Fibroblast of lung (primary cell): Measurements from ENCODE around the gene SMIM45.

ENCODE experiments used
- DNase-seq, 2 donors: peaks; one replicate each; pipeline versions ENCODE4 v3.0.0 to v3.0.0-alpha.2; 2010; ENCODE audit warnings: low read depth in 2 of 2
- H2AFZ ChIP-seq: 2 replicates; pipeline ENCODE4 v1.5.1; 2012; ENCODE audit warnings: low read length, control low read depth, inconsistent platforms
- H3K27ac ChIP-seq: 2 replicates; pipeline ENCODE4 v1.5.1; 2011; ENCODE audit warnings: low read length, control low read depth; ENCODE audit not compliant: insufficient read depth
- H3K27me3 ChIP-seq: 2 replicates; pipeline ENCODE4 v1.5.1; 2011; ENCODE audit warnings: mild to moderate bottlenecking, low read length; ENCODE audit not compliant: control insufficient read depth, insufficient read depth
- H3K36me3 ChIP-seq: 2 replicates; pipeline ENCODE4 v1.5.1; 2011; ENCODE audit warnings: low read length; ENCODE audit not compliant: control insufficient read depth, insufficient read depth
- H3K4me1 ChIP-seq: 2 replicates; pipeline ENCODE4 v1.5.1; 2011; ENCODE audit warnings: low read length; ENCODE audit not compliant: control insufficient read depth, insufficient read depth; ENCODE audit errors: extremely low read depth
- H3K4me2 ChIP-seq: 2 replicates; pipeline ENCODE4 v1.5.1; 2011; ENCODE audit warnings: low read length, control low read depth; ENCODE audit not compliant: insufficient read depth; ENCODE audit errors: extremely low read depth
- H3K4me3 ChIP-seq, 4 experiments: fragments of 200-600 bp in 1 of 4; sonication (generic) in 1 of 4; replicated peaks in 1 of 4; 2 replicates each; pipeline ENCODE4 v1.5.1; 2011 to 2016; ENCODE audit warnings: low read length in 4 of 4, low read depth in 3 of 4, mild to moderate bottlenecking in 3 of 4, control low read depth in 2 of 4, inconsistent platforms in 1 of 4, mixed read lengths in 1 of 4; ENCODE audit not compliant: insufficient read depth in 1 of 4; ENCODE audit errors: control extremely low read depth in 1 of 4
- H3K79me2 ChIP-seq: 2 replicates; pipeline ENCODE4 v1.5.1; 2012; ENCODE audit warnings: mild to moderate bottlenecking, low read length, inconsistent platforms; ENCODE audit not compliant: control insufficient read depth, insufficient read depth
- H3K9ac ChIP-seq: 2 replicates; pipeline ENCODE4 v1.5.1; 2011; ENCODE audit warnings: mild to moderate bottlenecking, low read length, control low read depth; ENCODE audit not compliant: insufficient read depth
- H3K9me3 ChIP-seq: 2 replicates; pipeline ENCODE4 v1.5.1; 2012; ENCODE audit warnings: low read depth, low read length; ENCODE audit not compliant: control insufficient read depth, insufficient read depth
- H4K20me1 ChIP-seq: 2 replicates; pipeline ENCODE4 v1.5.1; 2011; ENCODE audit warnings: low read length; ENCODE audit not compliant: control insufficient read depth, insufficient read depth; ENCODE audit errors: extremely low read depth
- EZH2 ChIP-seq: IDR thresholded peaks from 2 replicates; pipeline ENCODE4 v1.5.1; 2012; ENCODE audit warnings: low read length, control low read depth, mild to moderate bottlenecking; ENCODE audit errors: missing control alignments
- TF ChIP-seq, protein P1 (sequence below), 2 donors: IDR thresholded peaks in 1 of 2; conservative IDR thresholded peaks in 1 of 2; 1 replicate in 1 of 2; 2 replicates in 1 of 2; pipeline ENCODE4 v1.5.1; 2011 to 2012; ENCODE audit warnings: low read length in 2 of 2, control low read depth in 1 of 2, inconsistent platforms in 1 of 2, low read depth in 1 of 2, mild to moderate bottlenecking in 1 of 2

SMIM45 gene

DNA sequence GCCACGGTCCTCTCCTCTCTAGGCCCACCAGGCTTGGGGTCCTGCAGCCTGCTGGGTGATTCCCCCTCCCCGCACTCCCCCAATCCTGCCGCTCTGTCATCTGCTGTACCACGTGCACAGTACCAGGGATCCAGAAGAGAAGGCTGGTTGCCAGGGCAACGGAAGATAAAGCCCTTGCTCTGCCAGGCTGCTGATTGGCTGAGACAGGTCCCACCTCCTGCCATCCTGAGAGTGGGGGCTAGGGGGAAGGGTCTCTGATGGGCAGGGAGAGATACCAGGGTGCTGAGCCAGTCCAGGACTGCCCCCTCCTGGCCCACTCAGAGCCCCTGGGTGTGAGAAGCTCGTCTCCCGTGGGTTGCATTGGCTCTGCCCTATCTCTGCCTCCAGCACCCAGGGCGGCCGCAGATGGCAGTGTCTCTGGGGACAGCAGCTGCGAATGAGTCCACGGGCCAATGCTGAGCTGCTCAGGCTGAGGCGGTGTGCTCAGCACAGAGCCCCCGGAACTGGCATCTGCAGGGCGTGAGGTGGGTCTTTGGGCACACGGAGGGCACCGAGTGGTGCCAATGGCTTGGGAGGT is at the start of gene SMIM45:
SMIM45 (plus strand) TSS at position 253 of the 577 bp plus-strand sequence.
- Histone ChIP-seq H4K20me1 (no peaks in the 10 kb centered on the region), H3K9me3 (no peaks in the 10 kb centered on the region), H3K9ac (no peak within 1 kb of the TSS), H3K79me2 (no peaks in the 10 kb centered on the region), H3K27me3 (no peaks in the 10 kb centered on the region), H3K4me1 (no peaks in the 10 kb centered on the region), H3K36me3 (no peaks in the 10 kb centered on the region), H3K27ac (no peak within 1 kb of the TSS), H3K4me2 (no peak within 1 kb of the TSS), H3K4me3 (no peak within 1 kb of the TSS), H2AFZ (no peak within 1 kb of the TSS)
- no peak for TF ChIP-seq EZH2
- TF ChIP-seq, protein P1, sequence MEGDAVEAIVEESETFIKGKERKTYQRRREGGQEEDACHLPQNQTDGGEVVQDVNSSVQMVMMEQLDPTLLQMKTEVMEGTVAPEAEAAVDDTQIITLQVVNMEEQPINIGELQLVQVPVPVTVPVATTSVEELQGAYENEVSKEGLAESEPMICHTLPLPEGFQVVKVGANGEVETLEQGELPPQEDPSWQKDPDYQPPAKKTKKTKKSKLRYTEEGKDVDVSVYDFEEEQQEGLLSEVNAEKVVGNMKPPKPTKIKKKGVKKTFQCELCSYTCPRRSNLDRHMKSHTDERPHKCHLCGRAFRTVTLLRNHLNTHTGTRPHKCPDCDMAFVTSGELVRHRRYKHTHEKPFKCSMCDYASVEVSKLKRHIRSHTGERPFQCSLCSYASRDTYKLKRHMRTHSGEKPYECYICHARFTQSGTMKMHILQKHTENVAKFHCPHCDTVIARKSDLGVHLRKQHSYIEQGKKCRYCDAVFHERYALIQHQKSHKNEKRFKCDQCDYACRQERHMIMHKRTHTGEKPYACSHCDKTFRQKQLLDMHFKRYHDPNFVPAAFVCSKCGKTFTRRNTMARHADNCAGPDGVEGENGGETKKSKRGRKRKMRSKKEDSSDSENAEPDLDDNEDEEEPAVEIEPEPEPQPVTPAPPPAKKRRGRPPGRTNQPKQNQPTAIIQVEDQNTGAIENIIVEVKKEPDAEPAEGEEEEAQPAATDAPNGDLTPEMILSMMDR (conservative IDR thresholded peaks at IDR 0.05 in 1 of 2, IDR thresholded peaks at IDR 0.05 in 1 of 2; ENCODE audit: low read depth in 1 of 2, low read length in 2 of 2) = no peak
- DNase-seq = no peak

DNA sequence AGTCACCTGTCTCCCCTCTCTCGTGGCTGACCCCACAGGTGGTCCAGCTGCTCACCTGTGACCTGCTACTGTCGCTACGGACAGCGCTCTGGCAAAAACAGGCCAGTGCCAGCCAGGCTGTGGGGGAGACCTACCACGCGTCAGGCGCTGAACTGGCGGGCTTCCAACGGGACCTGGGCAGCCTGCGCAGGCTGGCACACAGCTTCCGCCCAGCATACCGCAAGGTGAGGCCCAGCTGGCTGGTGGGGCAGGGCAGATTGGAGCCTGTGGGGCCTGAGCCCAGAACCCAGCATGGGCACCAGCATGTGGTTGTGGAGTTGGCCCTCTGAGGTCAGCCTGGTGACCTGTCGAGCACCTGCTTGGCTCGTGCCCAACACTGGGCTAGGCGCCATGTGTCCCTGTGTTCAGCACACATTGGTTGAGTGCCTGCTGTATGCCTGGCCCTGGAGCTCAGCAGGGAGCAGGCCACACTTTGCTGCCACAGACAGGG is 49.0 kb upstream of the SMIM45 start:
- Histone ChIP-seq H3K79me2 (no peaks in the 10 kb centered on the region), H3K9me3 (no peaks in the 10 kb centered on the region), H3K27ac (no peak overlapping the region), H2AFZ (no peak overlapping the region), H3K4me2 (no peak overlapping the region), H3K36me3 (peaks cover 42% of the 10 kb centered on the region), H3K4me3 (no peak overlapping the region), H3K4me1 (no peaks in the 10 kb centered on the region), H4K20me1 (no peaks in the 10 kb centered on the region), H3K9ac (no peak overlapping the region), H3K27me3 (no peaks in the 10 kb centered on the region)
- DNase-seq = no peak
- TF ChIP-seq, protein P1 (conservative IDR thresholded peaks at IDR 0.05 in 1 of 2, IDR thresholded peaks at IDR 0.05 in 1 of 2; ENCODE audit: low read depth in 1 of 2, low read length in 2 of 2) = no peak
- TF ChIP-seq EZH2 = no peak

DNA sequence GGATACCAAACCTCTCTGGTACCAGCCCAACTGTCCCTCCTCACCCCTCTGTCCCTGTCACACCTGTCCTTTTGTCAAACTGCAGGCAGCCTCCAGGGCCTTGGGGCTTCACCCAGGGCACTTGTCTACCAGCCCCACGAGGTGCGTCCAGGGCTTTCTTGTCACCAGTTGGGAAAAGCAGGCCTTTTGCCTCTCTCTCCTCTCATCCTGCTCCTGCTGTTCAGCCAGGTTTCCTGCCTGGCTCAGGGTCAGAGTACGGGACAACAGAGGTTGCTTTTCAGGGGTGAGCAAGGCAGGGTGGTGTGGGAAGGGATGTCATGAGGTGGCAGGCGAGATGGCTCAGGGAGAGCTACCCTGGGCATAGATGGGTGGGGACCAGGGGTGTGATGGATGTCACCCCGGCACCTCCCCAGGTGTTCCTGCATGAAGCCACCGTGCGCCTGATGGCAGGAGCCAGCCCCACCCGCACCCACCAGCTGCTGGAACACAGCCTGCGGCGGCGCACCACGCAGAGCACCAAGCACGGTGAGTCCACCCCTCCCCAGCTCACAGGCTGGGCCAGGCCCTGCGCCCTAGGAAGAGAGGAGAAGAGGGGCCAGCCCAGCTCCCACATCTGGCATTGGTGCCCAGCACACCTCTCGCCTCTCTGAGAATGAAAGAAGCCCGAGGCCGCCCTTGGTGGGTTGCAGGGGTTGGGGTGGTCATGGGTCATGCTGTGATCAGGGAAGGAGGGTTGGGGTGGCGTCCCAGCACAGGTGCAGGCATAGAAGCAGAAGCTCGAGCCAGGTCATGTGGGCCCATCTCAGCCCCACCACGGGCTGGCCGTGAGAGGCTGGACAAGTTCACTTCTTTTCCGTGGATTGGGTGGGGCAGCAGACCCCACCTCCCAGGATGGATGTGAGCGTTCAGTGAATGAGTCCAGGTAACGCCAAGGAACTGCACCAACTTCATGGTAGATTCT is 47.2 kb upstream of the SMIM45 start:
- no peak overlapping the region for H3K4me2 ChIP-seq
- H2AFZ ChIP-seq = no peak overlapping the region
- no peaks in the 10 kb centered on the region for H4K20me1 ChIP-seq
- no peak overlapping the region for H3K4me3 ChIP-seq
- DNase-seq = no peak
- TF ChIP-seq, protein P1 (conservative IDR thresholded peaks at IDR 0.05 in 1 of 2, IDR thresholded peaks at IDR 0.05 in 1 of 2; ENCODE audit: low read depth in 1 of 2, low read length in 2 of 2) = no peak
- TF ChIP-seq EZH2 = no peak
- no peaks in the 10 kb centered on the region for H3K79me2 ChIP-seq
- H3K36me3 ChIP-seq = peaks cover 33% of the 10 kb centered on the region
- H3K9ac ChIP-seq = no peak overlapping the region
- no peaks in the 10 kb centered on the region for H3K9me3 ChIP-seq
- H3K27ac ChIP-seq = no peak overlapping the region
- peaks cover 3% of the 10 kb centered on the region for H3K27me3 ChIP-seq
- no peaks in the 10 kb centered on the region for H3K4me1 ChIP-seq
